Brain microvascular endothelial cell (primary cell): ENCODE measurements around the gene MRAP2.

Experiments used
- DNase-seq: peaks from one replicate; pipeline ENCODE4 v3.0.0-alpha.2; 2020
- H3K27ac ChIP-seq: fragments of 250-450 bp; sonication (Bioruptor Pico); 2 replicates; pipeline ENCODE4 v1.5.1; 2020; ENCODE audit warnings: mild to moderate bottlenecking, moderate library complexity
- H3K27me3 ChIP-seq: fragments of 250-450 bp; sonication (Bioruptor Pico); replicated peaks from 2 replicates; pipeline ENCODE4 v1.5.1; 2020; ENCODE audit warnings: mild to moderate bottlenecking
- H3K36me3 ChIP-seq: fragments of 250-450 bp; sonication (Bioruptor Pico); replicated peaks from 2 replicates; pipeline ENCODE4 v1.5.1; 2020; ENCODE audit warnings: mild to moderate bottlenecking
- H3K4me3 ChIP-seq: 2 replicates; pipeline ENCODE4 v1.5.1; 2011; ENCODE audit warnings: low read depth, mild to moderate bottlenecking, control low read depth, low read length, moderate library complexity
- in situ Hi-C: cut with HindIII; loops from 2 replicates; pipeline ENCODE4 v1.10.0; 2017; ENCODE audit warnings: low sequenced_read_pairs, low pct_ligation_motif_present
- TF ChIP-seq, protein P1 (sequence below): IDR thresholded peaks from 2 replicates; pipeline ENCODE4 v1.5.1; 2011; ENCODE audit warnings: low read depth, mild to moderate bottlenecking, moderate library complexity, low read length, control low read depth, inconsistent platforms; ENCODE audit errors: missing control alignments

The MRAP2 gene

DNA sequence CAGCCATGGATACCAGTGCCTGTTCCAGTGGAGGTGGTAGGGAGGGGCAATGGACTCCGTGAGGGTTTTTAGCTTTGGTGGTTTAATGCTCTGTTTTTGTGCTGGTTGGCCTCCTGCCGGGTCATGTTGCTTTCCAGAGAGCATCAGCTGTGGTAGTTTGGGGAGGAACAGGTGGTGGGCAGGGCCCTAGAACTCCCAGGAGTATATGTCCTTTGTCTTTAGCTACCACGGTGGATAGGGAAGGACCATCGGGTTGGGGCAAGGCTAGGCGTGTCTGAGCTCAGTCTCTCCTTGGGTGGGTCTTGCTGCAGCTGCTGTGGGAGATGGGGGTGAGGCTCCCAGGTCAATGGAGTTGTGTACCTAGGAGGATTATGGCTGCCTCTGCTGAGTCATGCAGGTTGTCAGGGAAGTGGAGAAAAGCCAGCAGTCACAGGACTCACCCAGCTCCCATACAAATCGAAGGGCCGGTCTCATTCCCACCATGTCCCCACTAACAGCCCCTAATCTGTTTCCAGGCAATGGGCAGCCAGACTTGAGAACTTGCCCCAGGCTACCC, 38.9 kb downstream of the MRAP2 start:
- Histone ChIP-seq H3K27me3 (no peaks in the 10 kb centered on the region), H3K4me3 (no peak overlapping the region), H3K36me3 (no peaks in the 10 kb centered on the region), H3K27ac (no peak overlapping the region)
- TF ChIP-seq, protein P1, sequence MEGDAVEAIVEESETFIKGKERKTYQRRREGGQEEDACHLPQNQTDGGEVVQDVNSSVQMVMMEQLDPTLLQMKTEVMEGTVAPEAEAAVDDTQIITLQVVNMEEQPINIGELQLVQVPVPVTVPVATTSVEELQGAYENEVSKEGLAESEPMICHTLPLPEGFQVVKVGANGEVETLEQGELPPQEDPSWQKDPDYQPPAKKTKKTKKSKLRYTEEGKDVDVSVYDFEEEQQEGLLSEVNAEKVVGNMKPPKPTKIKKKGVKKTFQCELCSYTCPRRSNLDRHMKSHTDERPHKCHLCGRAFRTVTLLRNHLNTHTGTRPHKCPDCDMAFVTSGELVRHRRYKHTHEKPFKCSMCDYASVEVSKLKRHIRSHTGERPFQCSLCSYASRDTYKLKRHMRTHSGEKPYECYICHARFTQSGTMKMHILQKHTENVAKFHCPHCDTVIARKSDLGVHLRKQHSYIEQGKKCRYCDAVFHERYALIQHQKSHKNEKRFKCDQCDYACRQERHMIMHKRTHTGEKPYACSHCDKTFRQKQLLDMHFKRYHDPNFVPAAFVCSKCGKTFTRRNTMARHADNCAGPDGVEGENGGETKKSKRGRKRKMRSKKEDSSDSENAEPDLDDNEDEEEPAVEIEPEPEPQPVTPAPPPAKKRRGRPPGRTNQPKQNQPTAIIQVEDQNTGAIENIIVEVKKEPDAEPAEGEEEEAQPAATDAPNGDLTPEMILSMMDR = no peak
- no peak for DNase-seq
- in situ Hi-C loops = no loop called here

DNA sequence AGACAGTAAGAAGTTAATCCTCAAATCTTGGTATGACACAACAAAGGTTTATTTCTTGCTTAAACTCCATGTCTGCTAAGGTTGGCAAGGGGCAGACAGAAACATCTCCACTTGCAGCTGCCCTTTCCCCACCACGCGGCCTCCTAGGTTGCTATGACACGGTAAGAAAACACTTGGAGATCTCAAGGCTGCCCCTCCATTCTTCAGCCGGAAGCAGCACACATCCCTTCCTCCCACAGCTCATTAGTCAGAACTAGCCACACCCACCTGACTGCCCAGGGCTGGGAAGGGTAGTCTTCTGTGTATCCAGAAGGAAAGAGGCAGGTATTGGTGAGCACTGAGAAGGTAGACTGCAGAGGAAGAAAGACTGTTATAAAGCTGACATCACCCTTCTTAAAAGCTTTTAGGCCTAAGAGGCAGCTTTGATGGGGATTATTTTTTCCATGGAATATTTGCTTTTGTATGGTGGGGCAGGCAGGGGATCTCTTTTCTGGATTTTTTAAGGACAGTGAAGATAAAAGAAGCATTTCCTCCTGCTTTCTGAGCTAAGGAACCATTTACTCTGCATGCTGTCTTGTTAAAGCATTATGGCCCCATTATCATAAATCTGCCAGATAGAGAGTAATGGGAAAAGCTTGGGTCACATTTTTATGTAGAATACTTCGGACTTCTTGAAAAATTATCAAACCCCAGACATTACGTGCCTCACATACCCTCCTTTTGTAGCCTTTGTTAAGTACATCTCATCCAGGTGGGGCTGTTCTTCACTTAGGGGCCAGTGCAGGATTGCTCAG, 41.6 kb downstream of the MRAP2 start:
- no peak overlapping the region for H3K4me3 ChIP-seq
- H3K27ac ChIP-seq = no peak overlapping the region
- DNase-seq = peak; percentile 38
- in situ Hi-C loops = no loop called here
- H3K27me3 ChIP-seq = no peaks in the 10 kb centered on the region
- H3K36me3 ChIP-seq = no peaks in the 10 kb centered on the region
- TF ChIP-seq, protein P1 = no peak

DNA sequence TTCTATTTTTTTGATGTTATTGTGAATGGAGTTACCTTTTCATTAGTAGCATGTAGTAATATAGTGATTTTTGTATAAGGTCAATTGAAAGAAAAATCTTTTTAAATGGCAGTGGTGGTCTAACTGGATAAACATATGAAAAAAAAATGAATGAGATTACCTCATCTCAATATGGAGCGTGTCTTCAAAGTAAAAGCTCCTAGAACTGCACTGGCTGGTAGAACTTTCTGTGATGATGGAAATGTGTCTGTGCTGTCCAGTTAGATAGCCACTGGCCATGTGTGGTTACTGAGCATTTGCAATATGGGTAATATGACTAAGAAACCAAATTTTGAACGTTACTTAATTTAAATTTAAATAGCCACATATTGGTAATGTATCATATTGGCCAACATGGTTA, 44.1 kb downstream of the MRAP2 start:
- no peak overlapping the region for H3K4me3 ChIP-seq
- DNase-seq = no peak
- H3K36me3 ChIP-seq = no peaks in the 10 kb centered on the region
- TF ChIP-seq, protein P1 = no peak
- H3K27ac ChIP-seq = no peak overlapping the region
- in situ Hi-C loops = no loop called here
- H3K27me3 ChIP-seq = no peaks in the 10 kb centered on the region

DNA sequence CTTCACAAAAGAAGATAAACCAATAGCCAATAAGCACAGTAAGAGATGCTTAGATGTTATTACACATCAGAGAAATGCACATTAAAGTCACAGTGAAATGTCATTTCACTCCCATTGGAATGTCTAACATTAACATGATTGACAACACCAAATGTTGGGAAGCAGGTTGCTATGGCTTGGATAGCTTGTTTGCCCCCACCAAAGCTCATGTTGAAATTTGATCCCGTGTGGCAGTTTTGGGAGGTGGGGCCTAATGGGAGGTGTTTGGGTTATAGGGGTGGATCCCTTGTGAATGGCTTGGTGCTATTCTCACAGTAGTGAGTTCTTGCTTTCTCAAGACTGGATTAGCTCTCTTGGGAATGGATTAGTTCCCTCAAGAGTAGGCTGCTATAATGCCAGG, 44.8 kb downstream of the MRAP2 start:
- no peaks in the 10 kb centered on the region for H3K36me3 ChIP-seq
- no peak overlapping the region for H3K4me3 ChIP-seq
- H3K27me3 ChIP-seq = no peaks in the 10 kb centered on the region
- in situ Hi-C loops = no loop called here
- TF ChIP-seq, protein P1 = no peak
- no peak overlapping the region for H3K27ac ChIP-seq
- no peak for DNase-seq

GRCh38 chr6:84081222-84081621, 47.6 kb downstream of the MRAP2 start:
- Histone ChIP-seq H3K27me3 (no peaks in the 10 kb centered on the region), H3K27ac (no peak overlapping the region), H3K4me3 (no peak overlapping the region), H3K36me3 (no peaks in the 10 kb centered on the region)
- TF ChIP-seq, protein P1 = no peak
- no peak for DNase-seq
- in situ Hi-C loops = no loop called here
